Measurements from ENCODE around the gene MCCC1. TPM values are rescaled to one million over a fixed set of nuclear protein-coding genes. Genes with fewer than 3 reads are reported as not detected.
A peak's percentile ranks its signal among the peaks of the same experiment; 100 is the strongest.

MCCC1 gene
- total RNA-seq, 3 donors from 2014 or later (not counting 1 experiment from before 2014, with no cell fraction given): 18.4 to 23.0 (median 21.7) TPM

GRCh38 chr3:183074881-183075280, 24.4 kb downstream of the MCCC1 start:
- no peak for DNase-seq
- Mint-ChIP-seq H3K27me3 (ENCODE audit: low read depth in 2 of 2) (no peaks in the 10 kb centered on the region), H3K4me3 (no peak overlapping the region), H3K36me3 (no peaks in the 10 kb centered on the region), H3K4me1 (peaks cover 0 to 5% of the 10 kb centered on the region in 2 donors), H3K27ac (no peak overlapping the region), H3K9me3 (peaks cover 0 to 2% of the 10 kb centered on the region in 2 donors)
- intact Hi-C loops (cut with micrococcal nuclease): no loop called here
- Histone ChIP-seq H3K27me3 (ENCODE audit: control insufficient read depth, insufficient read depth, low read length) (no peaks in the 10 kb centered on the region), H3K4me1 (ENCODE audit: control insufficient read depth, insufficient read depth, low read length) (no peaks in the 10 kb centered on the region), H3K4me3 (ENCODE audit: low read length) (no peak overlapping the region), H3K9me3 (ENCODE audit: control insufficient read depth, insufficient read depth, low read length) (no peaks in the 10 kb centered on the region), H3K36me3 (ENCODE audit: control insufficient read depth, insufficient read depth, low read length) (peaks cover 16% of the 10 kb centered on the region), H3K27ac (ENCODE audit: low read length) (no peak overlapping the region)
- 100% methylated on average over 2 of the region's 2 CpGs for WGBS (ENCODE audit: insufficient coverage)
- TF ChIP-seq CTCF (IDR thresholded peaks at IDR 0.05): no peak
- no peak for ATAC-seq

- H3K27ac Mint-ChIP-seq: peak overlapping the region in 1 of 2 donors; percentile 3
- H3K9me3 ChIP-seq (ENCODE audit: control insufficient read depth, insufficient read depth, low read length): no peaks in the 10 kb centered on the region
Observed at GRCh38 chr3:183074261-183074660, 25.0 kb downstream of the MCCC1 start.

GRCh38 chr3:183073839-183074238, 25.5 kb downstream of the MCCC1 start:
- H3K27ac Mint-ChIP-seq: peak overlapping the region in 1 of 2 donors; percentile 3
- intact Hi-C loops (cut with micrococcal nuclease): no loop called here
- peaks cover 0 to 2% of the 10 kb centered on the region in 2 donors for H3K9me3 Mint-ChIP-seq
- H3K9me3 ChIP-seq (ENCODE audit: control insufficient read depth, insufficient read depth, low read length): no peaks in the 10 kb centered on the region
- ATAC-seq: no peak
- no peaks in the 10 kb centered on the region for H3K36me3 Mint-ChIP-seq
- no peak for TF ChIP-seq CTCF (IDR thresholded peaks at IDR 0.05)
- no peak overlapping the region for H3K27ac ChIP-seq (ENCODE audit: low read length)
- no peaks in the 10 kb centered on the region for H3K4me1 ChIP-seq (ENCODE audit: control insufficient read depth, insufficient read depth, low read length)
- no peaks in the 10 kb centered on the region for H3K27me3 ChIP-seq (ENCODE audit: control insufficient read depth, insufficient read depth, low read length)
- WGBS (ENCODE audit: insufficient coverage): 70% methylated on average over 5 of the region's 5 CpGs
- no peak overlapping the region for H3K4me3 Mint-ChIP-seq
- H3K4me3 ChIP-seq (ENCODE audit: low read length): no peak overlapping the region
- H3K36me3 ChIP-seq (ENCODE audit: control insufficient read depth, insufficient read depth, low read length): peaks cover 24% of the 10 kb centered on the region
- peaks cover 0 to 5% of the 10 kb centered on the region in 2 donors for H3K4me1 Mint-ChIP-seq
- no peak for DNase-seq
- no peaks in the 10 kb centered on the region for H3K27me3 Mint-ChIP-seq (ENCODE audit: low read depth in 2 of 2)

More at GRCh38 chr3:183074261-183074660, 25.0 kb downstream of the MCCC1 start:
- Histone ChIP-seq H3K4me3 (ENCODE audit: low read length) (no peak overlapping the region), H3K27me3 (ENCODE audit: control insufficient read depth, insufficient read depth, low read length) (no peaks in the 10 kb centered on the region), H3K36me3 (ENCODE audit: control insufficient read depth, insufficient read depth, low read length) (peaks cover 21% of the 10 kb centered on the region), H3K27ac (ENCODE audit: low read length) (no peak overlapping the region), H3K4me1 (ENCODE audit: control insufficient read depth, insufficient read depth, low read length) (no peaks in the 10 kb centered on the region)
- WGBS (ENCODE audit: insufficient coverage): 23% methylated on average over 2 of the region's 3 CpGs
- DNase-seq: no peak
- H3K27me3 Mint-ChIP-seq (ENCODE audit: low read depth in 2 of 2): no peaks in the 10 kb centered on the region
- no peak overlapping the region for H3K4me3 Mint-ChIP-seq
- TF ChIP-seq CTCF (IDR thresholded peaks at IDR 0.05): no peak
- H3K9me3 Mint-ChIP-seq: peaks cover 0 to 2% of the 10 kb centered on the region in 2 donors
- ATAC-seq: no peak
- peaks cover 0 to 5% of the 10 kb centered on the region in 2 donors for H3K4me1 Mint-ChIP-seq
- intact Hi-C loops (cut with micrococcal nuclease): no loop called here
- H3K36me3 Mint-ChIP-seq: no peaks in the 10 kb centered on the region

- H3K36me3 Mint-ChIP-seq: no peaks in the 10 kb centered on the region
Observed at GRCh38 chr3:183070892-183071291, 28.4 kb downstream of the MCCC1 start.

More at GRCh38 chr3:183070892-183071291, 28.4 kb downstream of the MCCC1 start:
- H3K27ac Mint-ChIP-seq: no peak overlapping the region
- Histone ChIP-seq H3K27ac (ENCODE audit: low read length) (no peak overlapping the region), H3K4me1 (ENCODE audit: control insufficient read depth, insufficient read depth, low read length) (no peaks in the 10 kb centered on the region), H3K4me3 (ENCODE audit: low read length) (no peak overlapping the region), H3K27me3 (ENCODE audit: control insufficient read depth, insufficient read depth, low read length) (no peaks in the 10 kb centered on the region), H3K36me3 (ENCODE audit: control insufficient read depth, insufficient read depth, low read length) (peaks cover 32% of the 10 kb centered on the region), H3K9me3 (ENCODE audit: control insufficient read depth, insufficient read depth, low read length) (no peaks in the 10 kb centered on the region)
- H3K27me3 Mint-ChIP-seq (ENCODE audit: low read depth in 2 of 2): no peaks in the 10 kb centered on the region
- H3K4me1 Mint-ChIP-seq: peaks cover 0 to 5% of the 10 kb centered on the region in 2 donors
- DNase-seq: no peak
- H3K4me3 Mint-ChIP-seq: no peak overlapping the region
- ATAC-seq: no peak
- intact Hi-C loops (cut with micrococcal nuclease): no loop called here
- peaks cover 0 to 2% of the 10 kb centered on the region in 2 donors for H3K9me3 Mint-ChIP-seq
- 100% methylated on average over 6 of the region's 6 CpGs for WGBS (ENCODE audit: insufficient coverage)
- TF ChIP-seq CTCF (IDR thresholded peaks at IDR 0.05): no peak
